H1 (cell line): ENCODE data around the gene TMEM198. TPM values are rescaled to one million over a fixed set of nuclear protein-coding genes. Genes with fewer than 3 reads are reported as not detected.

Source experiments
- CTCF ChIA-PET: fragments of 300-600 bp; sonication (Branson Sonifier 250); formaldehyde crosslinking; loops from one replicate; lab custom pipeline; 2021; ENCODE audit not compliant: partially characterized antibody; lab: Charles Lee
- POLR2A ChIA-PET: fragments of 300-600 bp; sonication (Branson Sonifier 250); formaldehyde crosslinking; loops from one replicate; lab custom pipeline; 2021; ENCODE audit warnings: inconsistent platforms; ENCODE audit not compliant: partially characterized antibody; lab: Charles Lee
- DNase-seq, 2 experiments: peaks; one replicate each; pipeline versions ENCODE4 v3.0.0 to v3.0.0-alpha.2; 2010 to 2022; ENCODE audit warnings: low spot score in 2 of 2, low read depth in 1 of 2, mixed read lengths in 1 of 2
- FAIRE-seq: peaks from 2 replicates; lab custom pipeline; 2011; peaks lifted over from hg19 to GRCh38; lab: Jason Lieb, UNC
- H2AFZ ChIP-seq: 2 replicates; pipeline ENCODE4 v1.8.1; 2012; ENCODE audit warnings: low read length, inconsistent platforms
- H2AK5ac ChIP-seq: 2 replicates; pipeline ENCODE4 v1.6.1; 2013; ENCODE audit warnings: low read depth, low read length
- H2BK120ac ChIP-seq: replicated peaks from 2 replicates; pipeline ENCODE3; 2013; ENCODE audit warnings: low read depth, low read length, inconsistent platforms
- H2BK12ac ChIP-seq: 2 replicates; pipeline ENCODE4 v1.6.1; 2013; ENCODE audit warnings: low read depth, low read length
- H2BK15ac ChIP-seq: 2 replicates; pipeline ENCODE4 v1.6.1; 2013; ENCODE audit warnings: low read length
- H2BK20ac ChIP-seq: 2 replicates; pipeline ENCODE4 v1.6.1; 2013; ENCODE audit warnings: low read length
- H2BK5ac ChIP-seq: 2 replicates; pipeline ENCODE4 v1.6.1; 2013; ENCODE audit warnings: low read depth, low read length
- H3K14ac ChIP-seq: 2 replicates; pipeline ENCODE4 v1.6.1; 2013; ENCODE audit warnings: inconsistent platforms; ENCODE audit not compliant: insufficient read length
- H3K18ac ChIP-seq: 2 replicates; pipeline ENCODE4 v1.6.1; 2013; ENCODE audit warnings: low read length; ENCODE audit errors: extremely low read depth
- H3K23ac ChIP-seq: 2 replicates; pipeline ENCODE4 v1.6.1; 2013; ENCODE audit warnings: inconsistent platforms; ENCODE audit not compliant: insufficient read length
- H3K23me2 ChIP-seq: 2 replicates; pipeline ENCODE4 v1.6.1; 2013; ENCODE audit warnings: low read depth, low read length
- H3K27ac ChIP-seq: 2 replicates; pipeline ENCODE4 v1.6.1; 2011; ENCODE audit warnings: low read depth, low read length, inconsistent platforms
- H3K27me3 ChIP-seq, 4 experiments: replicated peaks in 1 of 4; 1 replicate in 1 of 4; 2 replicates in 3 of 4; pipeline versions ENCODE4 v1.6.1 to v1.8.1; 2011 to 2013; ENCODE audit warnings: low read length in 3 of 4, mild to moderate bottlenecking in 3 of 4, inconsistent platforms in 2 of 4, mixed read lengths in 2 of 4, moderate library complexity in 1 of 4; ENCODE audit not compliant: control insufficient read depth in 3 of 4, insufficient read depth in 3 of 4; ENCODE audit errors: extremely low read depth in 1 of 4
- H3K36me3 ChIP-seq, 4 experiments: 2 replicates each; pipeline versions ENCODE4 v1.6.1 to v1.8.1; 2011 to 2013; ENCODE audit warnings: mild to moderate bottlenecking in 4 of 4, low read length in 3 of 4, moderate library complexity in 2 of 4, control low read depth in 1 of 4, inconsistent platforms in 1 of 4; ENCODE audit not compliant: insufficient read depth in 4 of 4, control insufficient read depth in 2 of 4
- H3K4ac ChIP-seq: replicated peaks from 2 replicates; pipeline ENCODE3; 2013; ENCODE audit warnings: low read length, low read depth, mixed read lengths, inconsistent platforms; ENCODE audit not compliant: insufficient read length
- H3K4me1 ChIP-seq, 4 experiments: replicated peaks in 1 of 4; 1 replicate in 1 of 4; 2 replicates in 3 of 4; pipeline versions ENCODE4 v1.6.1 to v1.8.1; 2011 to 2013; ENCODE audit warnings: low read length in 3 of 4, inconsistent platforms in 2 of 4, mixed read lengths in 1 of 4; ENCODE audit not compliant: insufficient read depth in 4 of 4, control insufficient read depth in 3 of 4
- H3K4me2 ChIP-seq, 2 experiments: 2 replicates each; pipeline versions ENCODE4 v1.6.1 to v1.8.1; 2011 to 2013; ENCODE audit warnings: low read depth in 2 of 2, low read length in 2 of 2, control low read depth in 1 of 2, inconsistent platforms in 1 of 2, mild to moderate bottlenecking in 1 of 2; ENCODE audit not compliant: insufficient read depth in 1 of 2
- H3K4me3 ChIP-seq, 4 experiments: fragments of 200-600, 300-600 bp in 1 of 4; sonication (generic), shearing (Covaris generic), sonication (Bioruptor Twin) in 1 of 4; 2 replicates each; pipeline versions ENCODE4 v1.5.1 to v1.8.1; 2011 to 2016; ENCODE audit warnings: low read length in 4 of 4, low read depth in 3 of 4, control low read depth in 2 of 4, inconsistent platforms in 2 of 4, mild to moderate bottlenecking in 2 of 4, mixed read lengths in 1 of 4, moderate library complexity in 1 of 4; ENCODE audit not compliant: insufficient read depth in 2 of 4; ENCODE audit errors: extremely low read depth in 1 of 4
- H3K56ac ChIP-seq: replicated peaks from 2 replicates; pipeline ENCODE3; 2013; ENCODE audit warnings: low read depth, mild to moderate bottlenecking, mixed read lengths, low read length, inconsistent platforms; ENCODE audit not compliant: insufficient read length
- H3K79me1 ChIP-seq: 2 replicates; pipeline ENCODE4 v1.6.1; 2013; ENCODE audit warnings: low read depth, low read length, control low read depth
- H3K79me2 ChIP-seq, 2 experiments: 2 replicates each; pipeline versions ENCODE4 v1.6.1 to v1.8.1; 2012 to 2013; ENCODE audit warnings: low read length in 2 of 2, mild to moderate bottlenecking in 2 of 2, inconsistent platforms in 1 of 2; ENCODE audit not compliant: insufficient read depth in 2 of 2, control insufficient read depth in 1 of 2
- H3K9ac ChIP-seq, 4 experiments: replicated peaks in 1 of 4; 1 replicate in 1 of 4; 2 replicates in 3 of 4; pipeline versions ENCODE4 v1.6.1 to v1.8.1; 2011 to 2013; ENCODE audit warnings: low read depth in 3 of 4, low read length in 3 of 4, control low read depth in 2 of 4, mild to moderate bottlenecking in 2 of 4, moderate library complexity in 2 of 4, inconsistent platforms in 1 of 4; ENCODE audit errors: extremely low read depth in 1 of 4
- H3K9me3 ChIP-seq, 2 experiments: 2 replicates each; pipeline versions ENCODE4 v1.6.1 to v1.8.1; 2012 to 2013; ENCODE audit warnings: mild to moderate bottlenecking in 2 of 2, moderate library complexity in 2 of 2, control low read depth in 1 of 2, inconsistent platforms in 1 of 2, low read depth in 1 of 2, low read length in 1 of 2, mixed read lengths in 1 of 2; ENCODE audit not compliant: insufficient read depth in 2 of 2
- H4K20me1 ChIP-seq, 2 experiments: replicated peaks in 1 of 2; 2 replicates each; pipeline versions ENCODE3 to v1.8.1; 2011 to 2013; ENCODE audit warnings: inconsistent platforms in 2 of 2, low read length in 2 of 2, mild to moderate bottlenecking in 1 of 2; ENCODE audit not compliant: insufficient read depth in 2 of 2, control insufficient read depth in 1 of 2
- H4K5ac ChIP-seq: 2 replicates; pipeline ENCODE4 v1.6.1; 2013; ENCODE audit warnings: low read length, low read depth, mixed read lengths, inconsistent platforms; ENCODE audit not compliant: insufficient read length
- H4K8ac ChIP-seq: 2 replicates; pipeline ENCODE4 v1.8.0; 2013; ENCODE audit warnings: mild to moderate bottlenecking, moderate library complexity, low read length, inconsistent platforms; ENCODE audit not compliant: insufficient read depth; ENCODE audit errors: extremely low read depth
- H4K91ac ChIP-seq: replicated peaks from 2 replicates; pipeline ENCODE3; 2013; ENCODE audit warnings: low read length, mixed read lengths, inconsistent platforms; ENCODE audit not compliant: insufficient read length
- ASH2L ChIP-seq: fragments of 200-600, 300-600 bp; sonication (generic); IDR thresholded peaks from one replicate; pipeline ENCODE4 v1.7.1; 2017; ENCODE audit warnings: low read length
- BACH1 ChIP-seq: IDR thresholded peaks from 2 replicates; pipeline ENCODE4 v1.6.1; 2012; ENCODE audit warnings: low read length, improper control_type of control experiment
- CEBPB ChIP-seq: IDR thresholded peaks from 2 replicates; pipeline ENCODE4 v1.6.1; 2012; ENCODE audit warnings: low read depth, low read length
- CREB1 ChIP-seq: IDR thresholded peaks from 2 replicates; pipeline ENCODE4 v1.6.1; 2012; ENCODE audit warnings: inconsistent platforms
- EGR1 ChIP-seq: IDR thresholded peaks from 2 replicates; pipeline ENCODE4 v1.6.1; 2011; ENCODE audit warnings: low read depth, low read length, borderline replicate concordance
- HDAC6 ChIP-seq: IDR thresholded peaks from one replicate; pipeline ENCODE4 v1.7.1; 2012; ENCODE audit warnings: low read depth, mild to moderate bottlenecking, inconsistent platforms, low read length, moderate library complexity
- JUN ChIP-seq: IDR thresholded peaks from 2 replicates; pipeline ENCODE4 v1.6.1; 2011; ENCODE audit warnings: low read depth, mild to moderate bottlenecking, improper control_type of control experiment, low read length
- POLR2A ChIP-seq, 2 experiments: IDR thresholded peaks; 1 replicate in 1 of 2; 2 replicates in 1 of 2; pipeline ENCODE4 v1.6.1; 2011; ENCODE audit warnings: low read depth in 2 of 2, low read length in 2 of 2, mild to moderate bottlenecking in 2 of 2; ENCODE audit errors: control extremely low read depth in 1 of 2
- RBBP5 ChIP-seq: IDR thresholded peaks from 2 replicates; pipeline ENCODE4 v1.7.1; 2012; ENCODE audit warnings: low read depth, mild to moderate bottlenecking, inconsistent platforms, low read length, moderate library complexity, borderline replicate concordance
- SIRT6 ChIP-seq: IDR thresholded peaks from one replicate; pipeline ENCODE4 v1.7.1; 2012; ENCODE audit warnings: low read length, inconsistent platforms
- SP1 ChIP-seq: IDR thresholded peaks from 2 replicates; pipeline ENCODE4 v1.6.1; 2011; ENCODE audit warnings: low read depth, low read length
- SUZ12 ChIP-seq: fragments of 200-600 bp; sonication (generic); IDR thresholded peaks from 2 replicates; pipeline ENCODE4 v1.6.1; 2012; ENCODE audit warnings: mild to moderate bottlenecking, inconsistent platforms, low read length, moderate library complexity, mixed read lengths
- polyA plus RNA-seq, 7 experiments: library from polyadenylated mRNA; depleted of rRNA in 3 of 7; stranded (reverse) in 5 of 7; unstranded in 2 of 7; fragments of >200 nt in 5 of 7; fragments of 200-250 nt in 2 of 7; gene quantifications; 1 replicate in 5 of 7; 2 replicates in 1 of 7; 4 replicates in 1 of 7; pipeline versions ENCODE4 v1.2.1 to v1.2.3, GENCODE V29; 2011 to 2013; ENCODE audit warnings: missing spikeins in 2 of 7, mixed read lengths in 2 of 7
- total RNA-seq: library from RNA; stranded (reverse); fragmentation: NEBNext Ultra II Directional; extraction: Animal tissue kit (Norgen Biotek cat#: 25700); gene quantifications from 2 replicates; pipeline ENCODE4 v1.2.1, GENCODE V29; 2021
- TF ChIP-seq, protein P1 (sequence below): IDR thresholded peaks from 2 replicates; pipeline ENCODE4 v1.6.1; 2012; ENCODE audit warnings: low read length, inconsistent platforms

TMEM198 gene
- total and polyA plus RNA-seq, 2 of the 8 experiments (the other 6 are each of a cell fraction or from before 2014, with no cell fraction given): 10.2 to 10.4 TPM

- Histone ChIP-seq H3K79me2 (no peaks in the 10 kb centered on the region), H2BK120ac (no peak overlapping the region), H2BK12ac (peak overlapping the region; percentile 17; the same call in 1 of the 2 replicates), H3K9me3 (no peaks in the 10 kb centered on the region), H3K27ac (no peak overlapping the region), H3K36me3 (peaks cover 0 to 7% (median 0%) of the 10 kb centered on the region in 4 experiments; a peak in 2 of 8 replicates), H3K9ac (0 out of 7 replicates have a peak overlapping the region, but pooled peaks of 1 of the 4 experiments have one; percentile 13), H3K56ac (no peak overlapping the region), H2AK5ac (0 out of 2 replicates have a peak overlapping the region, but pooled peaks have one; percentile 76), H3K79me1 (no peaks in the 10 kb centered on the region; the same call in 1 of the 2 replicates), H4K20me1 (no peaks in the 10 kb centered on the region), H3K4ac (no peak overlapping the region), H3K23me2 (peaks cover 14% of the 10 kb centered on the region), H3K23ac (no peak overlapping the region), H2BK20ac (no peak overlapping the region), H2AFZ (no peak overlapping the region), H2BK5ac (no peak overlapping the region; the same call in 1 of the 2 replicates), H3K4me3 (no peak overlapping the region), H4K5ac (no peak overlapping the region), H3K4me1 (peaks cover 12 to 38% (median 25%) of the 10 kb centered on the region in 4 experiments), H4K8ac (no peak overlapping the region), H3K18ac (no peak overlapping the region), H3K27me3 (peaks cover 0 to 6% (median 3%) of the 10 kb centered on the region in 4 experiments; a peak in 5 of 7 replicates), H2BK15ac (no peak overlapping the region), H3K14ac (no peak overlapping the region), H3K4me2 (no peak overlapping the region), H4K91ac (no peak overlapping the region)
- ChIA-PET CTCF (interaction anchor here (1.1 to 113.1 kb wide), 6 partner anchors 11 to 98 kb away, joined by 3 to 7248 read pairs (median 169); partner anchors contain the start of genes ASIC4, CHPF, DES and GMPPA), POLR2A (interaction anchor here (0.9 to 1.4 kb wide), 3 partner anchors 17 to 27 kb away, joined by 3 read pairs; no protein-coding TSS in a partner anchor)
- TF ChIP-seq, protein P1, sequence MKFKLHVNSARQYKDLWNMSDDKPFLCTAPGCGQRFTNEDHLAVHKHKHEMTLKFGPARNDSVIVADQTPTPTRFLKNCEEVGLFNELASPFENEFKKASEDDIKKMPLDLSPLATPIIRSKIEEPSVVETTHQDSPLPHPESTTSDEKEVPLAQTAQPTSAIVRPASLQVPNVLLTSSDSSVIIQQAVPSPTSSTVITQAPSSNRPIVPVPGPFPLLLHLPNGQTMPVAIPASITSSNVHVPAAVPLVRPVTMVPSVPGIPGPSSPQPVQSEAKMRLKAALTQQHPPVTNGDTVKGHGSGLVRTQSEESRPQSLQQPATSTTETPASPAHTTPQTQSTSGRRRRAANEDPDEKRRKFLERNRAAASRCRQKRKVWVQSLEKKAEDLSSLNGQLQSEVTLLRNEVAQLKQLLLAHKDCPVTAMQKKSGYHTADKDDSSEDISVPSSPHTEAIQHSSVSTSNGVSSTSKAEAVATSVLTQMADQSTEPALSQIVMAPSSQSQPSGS: no peak
- TF ChIP-seq EGR1 (no peak), JUN (no peak), SIRT6 (no peak), CEBPB (no peak), CREB1 (no peak), POLR2A (IDR thresholded peaks at IDR 0.05; ENCODE audit: control extremely low read depth in 1 of 2, low read depth in 2 of 2, low read length in 2 of 2) (no peak), ASH2L (no peak), SP1 (no peak), SUZ12 (no peak), BACH1 (no peak), RBBP5 (no peak), HDAC6 (no peak)
- FAIRE-seq (no peak), DNase-seq (no peak)
Measured at GRCh38 chr2:219502618-219503017, 41.2 kb upstream of the TMEM198 start.
